GM18873 (cell line): ENCODE results near the gene CHD6.

Experiments used
- ATAC-seq: cut with Tn5 transposase; IDR thresholded peaks from one replicate; pipeline ENCODE4 v1.9.1; 2021; ENCODE audit warnings: mild to moderate bottlenecking, moderate library complexity, moderate number of reproducible peaks; ENCODE audit not compliant: unreplicated experiment, low FRiP score

The CHD6 gene

DNA sequence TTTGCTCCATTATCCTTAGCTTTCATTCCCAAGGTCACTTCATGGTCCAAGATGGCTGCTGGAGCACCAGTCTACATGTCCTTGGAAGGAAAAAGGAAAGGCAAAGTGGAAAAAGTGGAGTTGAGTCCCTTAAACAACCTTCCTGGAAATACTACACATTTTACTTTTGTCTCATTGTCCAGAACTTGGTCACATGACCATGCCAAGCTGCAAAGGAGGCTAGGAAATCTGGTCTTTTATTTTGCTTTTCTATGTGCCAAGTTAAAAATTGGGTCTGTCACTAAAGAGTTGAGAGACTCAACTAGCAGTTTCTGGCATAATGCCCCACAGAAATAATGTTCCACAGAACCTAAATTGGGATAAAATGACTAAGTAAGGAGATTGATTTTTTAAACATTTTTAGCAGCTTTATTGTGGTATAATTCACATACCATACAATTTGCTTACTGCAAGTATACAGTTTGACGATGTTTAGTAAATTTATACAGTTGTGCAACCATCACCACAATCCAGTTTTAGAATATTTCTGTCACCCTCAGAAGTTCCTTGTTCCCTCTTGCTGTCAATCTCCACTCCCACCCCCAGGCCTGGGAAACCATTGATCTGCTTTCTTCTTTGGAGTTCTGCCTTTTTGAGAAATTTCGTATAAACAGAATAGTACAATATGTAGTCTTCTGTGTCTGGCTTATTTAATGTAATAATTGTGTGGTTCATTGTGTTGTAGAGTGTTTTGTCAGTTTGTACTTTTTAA, 5.6 kb upstream of the CHD6 start:
- ATAC-seq = no peak

DNA sequence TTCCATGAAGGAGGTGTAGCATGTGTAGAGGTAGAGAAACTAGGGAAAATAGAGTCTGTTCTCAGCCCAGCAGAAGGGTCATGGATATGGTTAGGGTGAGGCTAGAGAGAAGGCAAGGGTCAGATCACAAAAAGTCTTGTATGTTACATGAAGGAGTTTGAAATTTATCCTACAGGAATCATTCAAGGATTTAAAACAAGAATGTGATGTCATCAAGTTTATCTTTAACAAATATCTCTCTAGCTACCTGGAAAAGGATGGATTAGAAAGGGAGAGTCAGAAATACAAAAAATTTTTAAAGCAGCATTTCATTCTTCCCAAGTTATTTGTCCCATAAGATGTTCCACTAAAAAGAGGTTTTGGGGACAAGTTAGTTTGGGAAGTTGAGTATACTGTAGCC, 4.4 kb upstream of the CHD6 start:
- ATAC-seq = no peak

DNA sequence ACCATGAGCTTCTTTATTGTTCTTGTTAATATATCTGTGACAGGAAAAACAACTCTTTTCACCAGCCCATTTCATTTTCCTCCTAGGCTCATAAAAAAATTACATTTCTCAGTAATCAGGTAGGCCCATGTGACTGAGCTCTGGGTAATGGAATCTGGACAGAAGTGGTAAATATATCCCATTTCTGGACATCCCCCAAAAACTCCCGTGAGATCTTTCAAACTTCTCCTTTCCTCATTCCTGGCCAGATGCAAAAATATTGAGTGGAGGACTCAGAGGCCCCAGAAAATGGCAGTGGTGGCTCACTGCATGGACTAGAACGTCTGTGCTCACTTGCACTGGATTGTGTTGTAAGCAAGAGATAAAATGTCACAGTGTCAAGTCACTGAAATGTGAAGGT, 3.8 kb upstream of the CHD6 start:
- ATAC-seq = no peak

DNA sequence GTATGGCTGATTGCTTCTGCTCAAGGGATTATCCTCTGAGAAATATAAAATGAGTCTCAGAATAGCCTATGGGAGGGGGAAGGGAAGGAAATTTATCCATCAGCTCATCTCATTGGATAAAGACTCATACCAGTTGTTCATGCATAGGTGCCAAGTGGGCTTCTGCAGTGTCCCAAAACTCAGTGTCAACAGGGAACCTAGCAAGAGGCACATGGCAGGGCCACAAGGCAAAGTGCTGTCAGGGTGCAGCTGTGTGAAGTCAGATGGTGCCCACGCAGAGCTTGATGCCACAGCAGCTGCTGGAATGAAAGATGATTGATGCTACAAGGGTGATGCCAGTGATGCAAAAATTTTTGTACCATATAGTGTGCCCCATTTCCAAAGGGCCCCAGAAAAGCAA, 3.2 kb upstream of the CHD6 start:
- ATAC-seq = no peak

DNA sequence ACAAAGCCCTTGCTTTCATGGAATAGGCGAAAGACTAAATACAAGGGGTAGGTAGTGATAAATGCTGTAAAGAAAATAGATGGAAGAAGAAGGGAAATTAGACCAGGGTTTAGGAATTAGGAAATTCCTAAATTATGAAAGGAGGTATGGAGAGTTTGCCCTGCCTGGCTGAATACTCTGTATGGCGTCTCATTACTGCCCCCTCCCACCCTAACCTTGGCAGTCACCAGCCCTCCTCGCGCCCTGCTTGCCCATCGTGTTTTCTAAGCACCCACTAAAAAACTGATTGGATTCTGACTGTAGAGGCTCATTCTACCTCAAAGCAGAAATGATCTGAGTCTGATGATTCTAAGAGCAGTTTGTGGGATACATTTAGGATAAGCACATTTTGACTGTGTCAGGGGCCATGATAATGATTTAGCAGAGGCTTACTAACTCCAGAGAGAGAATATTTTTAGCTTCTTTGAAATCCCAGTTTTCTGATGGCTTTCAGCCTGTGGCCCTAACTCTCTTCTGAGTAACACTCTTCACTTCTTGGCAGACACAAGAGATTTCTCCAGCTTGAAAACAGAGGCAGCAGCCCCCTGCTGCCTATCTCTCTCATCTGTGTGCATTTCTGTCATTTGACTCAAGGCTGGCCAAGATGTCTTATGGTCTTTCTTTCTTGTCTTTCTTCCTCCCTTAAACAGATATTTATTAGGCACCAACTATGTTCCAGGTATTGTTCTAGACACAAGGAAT, 1.4 kb upstream of the CHD6 start:
- no peak for ATAC-seq

DNA sequence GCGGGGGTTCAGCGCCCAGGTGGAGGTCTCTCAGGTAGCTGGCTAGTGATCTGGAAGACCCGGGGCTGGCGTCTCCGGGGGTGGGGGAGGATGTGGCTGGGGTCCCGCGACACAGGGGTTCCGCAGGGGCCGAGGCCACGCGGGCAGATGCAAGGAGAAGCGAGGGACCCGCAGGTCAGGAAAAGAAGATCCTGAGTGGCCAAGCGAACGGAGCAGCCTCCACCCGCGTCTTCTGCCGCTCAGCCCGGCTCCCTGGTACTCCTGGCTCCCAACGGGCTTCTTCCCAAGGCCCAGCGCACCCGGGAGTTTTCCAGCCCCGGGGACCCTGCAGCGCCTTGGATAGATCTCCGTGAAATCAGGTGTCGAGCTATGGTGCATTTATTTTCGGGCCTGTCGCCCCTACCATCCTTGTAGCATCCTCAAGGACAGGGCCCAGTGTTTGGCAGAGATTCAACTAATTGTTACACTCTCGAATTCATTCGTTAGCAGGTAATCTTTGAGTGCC, 682 bp upstream of the CHD6 start:
- ATAC-seq = no peak

DNA sequence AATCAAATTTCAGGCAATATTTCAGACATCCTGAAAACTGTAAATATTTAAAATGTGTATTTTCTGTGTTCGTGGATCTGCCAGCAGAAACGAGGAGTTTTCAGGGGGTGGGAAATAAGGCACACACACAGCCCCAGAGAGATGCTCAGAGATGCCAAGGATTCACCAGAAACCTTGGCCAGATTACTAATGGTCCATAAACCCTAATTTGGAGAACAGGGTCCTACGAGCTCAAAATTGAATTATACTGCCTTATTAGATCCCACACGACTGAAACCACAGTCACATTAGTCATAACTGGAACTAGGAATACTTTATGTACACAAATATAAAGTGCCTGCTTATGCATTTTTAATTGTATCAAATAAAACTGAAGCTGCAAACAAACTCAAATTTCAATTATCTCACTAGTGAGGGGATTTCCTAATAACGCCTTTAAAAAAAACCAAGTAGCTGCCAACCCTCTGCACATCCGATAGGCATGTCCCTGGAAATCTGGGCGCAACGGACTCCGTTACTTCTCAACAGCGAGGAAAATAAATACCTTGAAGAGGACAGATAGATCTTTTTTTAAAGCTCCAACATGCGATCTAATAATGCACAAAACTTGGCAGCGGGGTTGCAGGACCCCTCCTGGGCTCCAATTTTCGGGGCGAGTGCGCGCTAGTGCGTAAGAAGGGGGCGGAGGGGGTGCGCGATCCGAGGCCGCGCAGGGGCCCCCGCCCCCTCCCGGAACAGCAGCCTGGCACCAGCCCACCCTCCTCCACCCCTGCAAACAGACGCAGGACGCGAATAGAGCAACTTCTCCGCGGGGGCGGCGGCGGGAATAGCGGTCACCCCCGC, 897 bp downstream of the CHD6 start:
- ATAC-seq = no peak

DNA sequence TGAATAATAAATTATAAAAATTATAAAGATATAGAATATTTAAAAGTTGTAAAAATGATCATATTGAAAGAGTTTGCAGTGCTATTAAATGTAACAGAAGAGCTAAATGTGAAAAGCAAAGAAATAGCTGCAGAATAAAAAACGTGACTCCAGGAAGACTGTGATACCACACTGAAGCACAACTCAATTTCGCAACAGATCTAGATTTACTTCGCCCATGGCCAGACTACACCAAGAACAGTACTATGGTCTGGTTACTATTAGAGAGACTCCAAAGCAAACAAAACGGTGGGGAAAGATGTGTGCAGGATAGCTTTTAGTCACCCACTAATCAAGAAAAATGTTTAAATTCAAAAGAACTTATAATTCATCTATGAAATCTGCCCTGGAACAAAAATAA, 1.9 kb downstream of the CHD6 start:
- ATAC-seq = no peak

DNA sequence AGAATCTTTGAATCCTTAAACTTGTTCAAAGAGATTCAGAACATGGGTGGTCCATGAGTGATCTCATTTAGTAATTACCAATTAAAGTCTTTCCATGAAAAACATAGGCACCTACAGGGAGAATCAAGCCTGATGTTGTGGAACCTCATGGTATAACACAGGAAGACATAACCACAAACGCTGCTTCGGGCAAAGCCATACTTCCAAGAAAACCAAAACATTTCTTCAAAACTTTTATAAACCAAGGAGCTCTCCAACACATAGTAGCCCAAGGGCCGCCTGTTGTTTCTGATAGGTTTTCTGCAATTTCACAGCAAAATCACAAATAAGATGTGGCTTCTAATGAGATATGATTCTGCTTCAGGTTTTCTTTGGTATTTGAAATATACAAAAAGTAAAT, 2.5 kb downstream of the CHD6 start:
- no peak for ATAC-seq

DNA sequence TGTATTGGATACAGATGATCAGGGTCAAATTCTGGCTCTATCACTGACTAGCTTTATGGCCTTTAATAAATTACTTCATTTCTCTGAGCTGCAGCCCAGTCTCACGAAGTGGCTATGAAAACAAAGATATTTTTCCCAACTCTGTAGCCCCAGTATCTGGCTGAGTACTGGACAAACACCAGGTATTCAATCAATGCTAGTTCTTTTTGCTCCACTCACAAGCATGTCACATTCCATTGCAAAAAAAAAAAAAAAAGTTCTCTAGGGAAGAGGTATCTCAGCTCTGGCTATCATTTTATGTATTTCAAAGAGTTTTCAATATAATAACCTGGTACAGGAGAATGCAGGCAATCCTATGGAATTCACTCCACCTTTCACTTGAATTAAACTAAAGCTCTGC, 3.1 kb downstream of the CHD6 start:
- no peak for ATAC-seq

DNA sequence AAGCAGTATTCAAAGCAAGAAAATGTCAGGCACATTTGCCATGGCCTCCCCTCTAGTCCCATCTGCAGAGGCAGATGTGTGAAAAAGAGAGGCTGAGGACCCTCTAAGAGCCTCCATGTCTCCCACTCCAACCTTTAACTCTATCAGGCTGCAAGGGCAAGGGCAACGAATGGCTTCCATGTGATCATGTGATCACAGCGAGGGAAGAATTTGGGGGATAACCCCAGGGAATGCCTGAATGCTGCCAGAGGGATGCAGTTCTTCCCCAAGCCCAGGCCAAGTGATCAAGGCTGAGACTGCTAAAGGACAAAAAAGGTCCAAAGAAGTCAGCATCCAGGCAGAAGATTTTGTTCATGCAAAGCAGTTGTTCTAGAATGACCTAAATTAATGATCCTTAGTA, 4.9 kb downstream of the CHD6 start:
- no peak for ATAC-seq

DNA sequence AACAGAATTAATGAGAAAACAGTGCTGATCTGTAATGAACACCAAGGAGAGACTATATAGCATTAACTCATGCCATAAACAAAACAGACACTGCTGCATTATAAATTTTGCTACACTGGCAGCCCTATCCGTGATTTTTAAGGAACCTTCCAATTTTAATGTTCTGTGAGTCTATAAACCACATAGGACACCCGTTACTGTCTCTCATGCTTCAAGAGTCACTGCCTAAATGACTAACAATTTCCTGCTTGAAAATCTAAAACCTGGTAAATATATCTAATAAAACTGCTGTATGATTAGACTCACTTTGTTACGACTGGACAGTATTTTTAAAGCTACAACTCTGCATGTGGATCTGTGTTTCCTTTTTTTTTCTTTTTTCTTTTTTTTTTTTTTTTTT, 8.7 kb downstream of the CHD6 start:
- no peak for ATAC-seq

DNA sequence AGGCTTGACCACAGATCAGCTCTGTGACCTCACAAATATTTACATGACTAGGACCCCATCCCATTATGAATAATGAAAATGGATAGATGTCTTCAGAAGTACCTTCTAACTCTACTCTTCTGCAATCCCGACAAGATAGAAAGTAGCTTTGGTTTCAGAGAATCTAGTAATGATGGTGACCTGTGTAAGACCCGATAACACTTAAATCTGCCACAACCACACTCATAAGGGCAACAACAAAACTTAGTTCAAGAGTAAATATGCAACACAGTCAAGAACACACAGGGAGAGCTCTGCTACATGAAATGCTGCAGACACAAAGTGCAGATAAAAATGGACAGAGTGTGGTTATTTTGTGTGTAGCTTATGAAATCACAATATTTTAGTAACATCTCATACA, 9.6 kb downstream of the CHD6 start:
- no peak for ATAC-seq

DNA sequence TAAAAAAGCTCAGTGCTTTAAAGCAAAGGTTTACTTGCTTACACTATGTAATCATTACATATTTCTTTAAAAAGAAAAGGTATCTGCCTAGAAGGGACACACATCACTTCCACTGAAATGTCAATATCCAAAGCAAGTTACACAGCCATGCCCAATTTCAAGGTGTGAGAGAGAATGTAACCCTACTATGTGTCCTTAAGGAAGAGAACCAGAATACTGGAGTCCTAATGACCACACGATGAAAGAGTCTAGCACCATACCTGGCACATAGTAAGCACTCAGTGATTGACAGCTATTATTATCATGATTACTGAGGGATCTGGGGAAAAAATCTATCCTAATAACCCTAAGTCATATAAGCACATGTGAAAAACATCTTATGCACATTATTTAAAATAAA, 10.4 kb downstream of the CHD6 start:
- ATAC-seq = no peak

DNA sequence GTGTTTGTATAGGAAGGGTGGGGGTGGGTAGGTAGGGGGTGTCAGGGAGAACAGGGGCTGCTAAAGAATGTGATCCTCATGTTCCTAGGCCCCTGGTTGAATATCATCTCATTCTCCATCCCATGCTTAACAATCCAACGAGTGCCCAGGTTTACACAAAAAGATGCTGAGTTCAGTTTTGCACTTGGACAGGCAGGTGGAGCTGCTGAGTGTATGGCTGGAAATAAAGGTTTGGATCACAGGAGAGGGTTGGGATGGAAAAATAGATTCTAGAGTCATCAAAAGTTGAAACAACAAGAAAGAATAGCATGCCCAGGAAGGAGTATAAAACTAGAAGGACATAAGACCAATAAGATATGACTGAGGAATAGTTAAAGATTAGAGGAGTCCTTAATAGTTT, 14.2 kb downstream of the CHD6 start:
- no peak for ATAC-seq

DNA sequence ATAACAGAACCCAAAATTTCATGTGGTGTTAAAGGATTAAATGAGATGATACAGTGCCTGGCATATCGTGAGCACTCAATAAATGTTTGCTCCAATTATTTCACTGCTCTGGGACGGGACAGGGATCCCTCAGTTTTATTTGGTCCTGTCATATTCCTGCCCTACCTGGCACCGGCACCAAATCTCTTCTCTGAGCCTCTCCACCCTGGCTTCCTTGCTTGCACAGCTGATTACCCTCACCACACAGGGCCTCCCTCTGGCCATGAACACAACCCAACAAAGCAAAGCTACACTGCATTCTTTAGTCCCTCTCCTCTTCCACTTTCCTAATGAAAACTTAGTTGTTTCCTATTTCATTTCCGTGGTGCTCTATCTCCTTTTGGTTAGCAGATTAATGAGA, 16.4 kb downstream of the CHD6 start:
- ATAC-seq = no peak

DNA sequence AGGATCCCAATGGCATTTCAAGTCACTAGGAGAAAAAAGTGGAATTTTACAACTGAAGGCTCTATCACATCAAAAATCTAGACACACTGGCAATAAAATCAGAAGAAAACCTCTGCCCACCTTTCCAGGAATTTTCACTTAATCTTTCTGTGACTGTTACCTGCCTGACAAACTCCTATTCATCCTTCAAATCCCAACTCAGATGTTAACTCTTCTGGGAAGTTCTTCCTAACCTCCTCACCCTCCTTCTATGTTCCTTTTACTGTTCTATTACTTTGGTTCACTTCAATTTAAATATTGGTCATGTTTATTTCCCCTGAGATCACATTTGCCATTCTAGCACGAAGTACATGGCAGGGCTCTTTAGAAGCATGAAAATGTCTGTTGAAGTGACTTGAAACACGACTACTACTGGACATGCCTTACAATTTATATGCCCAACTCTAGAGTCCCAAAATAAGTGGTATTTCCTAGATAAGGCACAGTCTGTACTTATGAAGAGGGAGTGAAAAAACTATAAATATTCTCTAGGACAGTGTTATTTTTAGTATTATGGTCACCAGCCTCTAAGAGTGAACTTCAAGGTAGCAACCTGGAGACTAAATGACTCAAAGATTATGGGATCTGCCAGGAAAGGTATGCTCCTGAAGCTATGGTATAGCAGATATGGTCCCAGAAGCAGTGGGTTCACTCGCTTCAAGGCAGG, 17.1 kb downstream of the CHD6 start:
- ATAC-seq = no peak

DNA sequence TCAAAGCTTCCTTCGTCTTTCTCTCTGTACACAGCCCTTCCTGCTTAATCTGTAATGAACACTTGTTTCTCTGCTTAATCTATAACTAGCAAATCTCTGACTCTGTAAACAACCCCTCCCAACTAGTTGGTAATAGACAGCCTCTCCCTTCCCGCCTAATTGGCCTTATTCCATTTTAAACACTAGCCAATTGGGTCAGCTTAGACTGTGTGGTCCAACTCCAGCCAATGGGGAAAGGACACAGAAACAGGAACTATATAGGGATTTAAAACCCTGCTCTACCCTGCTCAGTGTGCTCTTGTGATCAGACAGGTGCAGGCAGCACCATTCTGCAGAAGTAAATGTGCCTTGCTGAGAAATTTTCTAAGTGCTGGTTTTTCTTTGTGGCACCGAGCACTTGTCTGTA, 18.5 kb downstream of the CHD6 start:
- ATAC-seq = no peak

DNA sequence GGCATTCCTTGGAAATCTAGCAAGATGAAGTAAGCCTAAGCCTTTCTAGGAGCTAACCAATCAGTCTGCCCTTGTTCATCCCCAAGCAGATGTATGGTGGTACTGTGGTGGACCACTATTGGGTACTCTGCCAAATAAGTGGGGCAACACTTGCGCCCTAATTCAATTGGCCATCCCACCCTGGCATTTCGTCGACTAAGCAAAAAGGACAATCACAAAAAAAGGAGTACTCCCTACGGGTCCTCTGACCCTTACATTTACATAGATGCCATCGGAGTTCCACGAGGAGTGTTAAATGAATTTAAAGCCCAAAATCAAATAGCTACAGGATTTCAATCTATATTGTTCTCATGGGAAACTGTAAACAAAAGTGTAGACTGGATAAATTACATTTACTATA, 19.5 kb downstream of the CHD6 start:
- no peak for ATAC-seq

DNA sequence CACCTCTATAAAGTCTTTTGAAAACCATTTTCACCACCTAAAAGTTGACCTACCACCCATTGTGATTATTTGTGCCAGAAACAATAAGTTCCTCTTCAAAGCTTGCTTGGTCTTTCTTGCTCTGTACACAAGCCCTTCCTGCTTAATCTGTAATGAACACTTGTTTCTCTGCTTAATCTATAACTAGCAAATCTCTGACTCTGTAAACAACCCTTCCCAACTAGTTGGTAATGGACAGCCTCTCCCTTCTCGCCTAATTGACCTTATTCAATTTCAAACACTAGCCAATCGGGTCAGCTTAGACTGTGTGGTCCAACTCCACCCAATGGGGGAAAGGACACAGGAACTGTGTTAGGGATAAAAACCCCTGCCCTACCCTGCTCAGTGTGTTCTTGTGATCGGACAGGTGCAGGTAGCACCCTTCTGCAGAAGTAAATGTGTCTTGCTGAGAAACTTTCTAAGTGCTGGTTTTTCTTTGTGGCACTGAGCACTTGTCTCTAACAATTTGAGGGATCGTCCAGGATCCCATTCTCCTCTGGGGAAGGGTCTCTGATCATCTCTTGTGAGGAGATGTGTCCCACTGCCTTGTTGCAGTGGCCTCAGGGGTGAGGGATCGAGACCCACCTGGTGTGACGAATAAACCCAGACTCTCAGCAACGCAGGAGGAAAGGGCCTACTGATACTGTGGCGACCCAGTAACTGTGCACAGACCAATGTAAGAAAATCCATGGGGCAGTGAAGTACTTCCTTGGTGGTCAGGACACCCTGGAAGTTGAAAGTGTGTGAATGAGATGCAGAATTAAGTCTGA, 23.5 kb downstream of the CHD6 start:
- ATAC-seq = no peak
